M059J (cell line): ENCODE results near the gene NTM. TPM values are rescaled to one million over a fixed set of nuclear protein-coding genes. Genes with fewer than 3 reads are reported as not detected.

Source experiments
- DNase-seq: peaks from one replicate; pipeline ENCODE4 v3.0.0-alpha.2; 2012; ENCODE audit warnings: low read depth
- total RNA-seq: library from RNA; depleted of rRNA; stranded (reverse); fragments of >200 nt; shearing (Covaris generic); gene quantifications from 2 replicates; pipeline ENCODE4 v1.2.3, GENCODE V29; 2014

NTM gene
- total RNA-seq, 1 experiment from 2014 or later = 1.5 TPM

GRCh38 chr11:132140056-132140455 lies 769.6 kb downstream of the NTM start:
- DNase-seq = no peak

- DNase-seq = no peak
Measured at GRCh38 chr11:132142121-132142520, 771.7 kb downstream of the NTM start.

GRCh38 chr11:132142554-132142953 lies 772.1 kb downstream of the NTM start:
- no peak for DNase-seq

GRCh38 chr11:132147464-132147863 lies 777.0 kb downstream of the NTM start:
- no peak for DNase-seq

GRCh38 chr11:132154781-132155180 lies 784.4 kb downstream of the NTM start:
- no peak for DNase-seq

GRCh38 chr11:132158091-132158490 lies 787.7 kb downstream of the NTM start:
- DNase-seq = peak; percentile 36

- DNase-seq = peak; percentile 39
Measured at GRCh38 chr11:132158696-132159095, 788.3 kb downstream of the NTM start.

GRCh38 chr11:132161403-132162078 lies 791.1 kb downstream of the NTM start:
- no peak for DNase-seq

- DNase-seq = no peak
Measured at GRCh38 chr11:132168344-132168981, 798.0 kb downstream of the NTM start.

- DNase-seq = no peak
Measured at GRCh38 chr11:132171031-132171430, 800.6 kb downstream of the NTM start.

GRCh38 chr11:132174362-132175255 lies 804.2 kb downstream of the NTM start:
- no peak for DNase-seq

GRCh38 chr11:132177106-132177505 lies 806.7 kb downstream of the NTM start:
- DNase-seq = peak; percentile 41

- no peak for DNase-seq
Measured at GRCh38 chr11:132184079-132184478, 813.7 kb downstream of the NTM start.

GRCh38 chr11:132185726-132186592 lies 815.5 kb downstream of the NTM start:
- no peak for DNase-seq

GRCh38 chr11:132186699-132187098 lies 816.3 kb downstream of the NTM start:
- DNase-seq = no peak

- no peak for DNase-seq
Measured at GRCh38 chr11:132187386-132187785, 817.0 kb downstream of the NTM start.

- DNase-seq = no peak
Measured at GRCh38 chr11:132187814-132188213, 817.4 kb downstream of the NTM start.

GRCh38 chr11:132196928-132197327 lies 826.5 kb downstream of the NTM start:
- DNase-seq = no peak

- no peak for DNase-seq
Measured at GRCh38 chr11:132200353-132200936, 830.0 kb downstream of the NTM start.

GRCh38 chr11:132202621-132203020 lies 832.2 kb downstream of the NTM start:
- peak; percentile 18 for DNase-seq

- DNase-seq = no peak
Measured at GRCh38 chr11:132205006-132205405, 834.6 kb downstream of the NTM start.
